ENCODE data around the gene KCNQ5. TPM values are rescaled to one million over a fixed set of nuclear protein-coding genes. Genes with fewer than 3 reads are reported as not detected.

The KCNQ5 gene
- total RNA-seq, 1 donor from 2014 or later, result 0.11 TPM

- Histone ChIP-seq H3K4me1 (no peaks in the 10 kb centered on the region), H3K36me3 (no peaks in the 10 kb centered on the region), H3K9me3 (replicated peaks) (no peaks in the 10 kb centered on the region), H3K4me3 (no peak overlapping the region), H3K27me3 (ENCODE audit: low read depth) (no peaks in the 10 kb centered on the region), H3K27ac (replicated peaks) (no peak overlapping the region)
- no peak for DNase-seq
- no peak for TF ChIP-seq CTCF (IDR thresholded peaks at IDR 0.05; ENCODE audit: borderline replicate concordance)
- intact Hi-C loops (cut with micrococcal nuclease), result no loop called here
Measured at GRCh38 chr6:73079611-73079955, 457.7 kb downstream of the KCNQ5 start.

GRCh38 chr6:73079978-73080377 lies 458.1 kb downstream of the KCNQ5 start:
- no peak overlapping the region for H3K27ac ChIP-seq (replicated peaks)
- H3K9me3 ChIP-seq (replicated peaks), result no peaks in the 10 kb centered on the region
- no peak overlapping the region for H3K4me3 ChIP-seq
- no peak for DNase-seq
- no peak for TF ChIP-seq CTCF (IDR thresholded peaks at IDR 0.05; ENCODE audit: borderline replicate concordance)
- no peaks in the 10 kb centered on the region for H3K36me3 ChIP-seq
- no peaks in the 10 kb centered on the region for H3K27me3 ChIP-seq (ENCODE audit: low read depth)
- intact Hi-C loops (cut with micrococcal nuclease), result no loop called here
- H3K4me1 ChIP-seq, result no peaks in the 10 kb centered on the region

- H3K27me3 ChIP-seq (ENCODE audit: low read depth), result no peaks in the 10 kb centered on the region
- TF ChIP-seq CTCF (IDR thresholded peaks at IDR 0.05; ENCODE audit: borderline replicate concordance), result no peak
- H3K9me3 ChIP-seq (replicated peaks), result no peaks in the 10 kb centered on the region
- intact Hi-C loops (cut with micrococcal nuclease), result no loop called here
- no peak for DNase-seq
- H3K4me1 ChIP-seq, result no peaks in the 10 kb centered on the region
- no peak overlapping the region for H3K4me3 ChIP-seq
- no peak overlapping the region for H3K27ac ChIP-seq (replicated peaks)
- H3K36me3 ChIP-seq, result no peaks in the 10 kb centered on the region
Measured at GRCh38 chr6:73081955-73082354, 460.1 kb downstream of the KCNQ5 start.

GRCh38 chr6:73083886-73084285 lies 462.0 kb downstream of the KCNQ5 start:
- TF ChIP-seq CTCF (IDR thresholded peaks at IDR 0.05; ENCODE audit: borderline replicate concordance), result no peak
- H3K27me3 ChIP-seq (ENCODE audit: low read depth), result no peaks in the 10 kb centered on the region
- H3K27ac ChIP-seq (replicated peaks), result no peak overlapping the region
- intact Hi-C loops (cut with micrococcal nuclease), result no loop called here
- DNase-seq, result no peak
- H3K9me3 ChIP-seq (replicated peaks), result no peaks in the 10 kb centered on the region
- H3K4me1 ChIP-seq, result no peaks in the 10 kb centered on the region
- H3K36me3 ChIP-seq, result no peaks in the 10 kb centered on the region
- H3K4me3 ChIP-seq, result no peak overlapping the region

- DNase-seq, result no peak
- no peaks in the 10 kb centered on the region for H3K4me1 ChIP-seq
Measured at GRCh38 chr6:73085443-73085871, 463.6 kb downstream of the KCNQ5 start.

More at GRCh38 chr6:73085443-73085871, 463.6 kb downstream of the KCNQ5 start:
- Histone ChIP-seq H3K27ac (replicated peaks) (no peak overlapping the region), H3K27me3 (ENCODE audit: low read depth) (no peaks in the 10 kb centered on the region), H3K4me3 (no peak overlapping the region), H3K9me3 (replicated peaks) (peaks cover 9% of the 10 kb centered on the region), H3K36me3 (no peaks in the 10 kb centered on the region)
- intact Hi-C loops (cut with micrococcal nuclease), result no loop called here
- no peak for TF ChIP-seq CTCF (IDR thresholded peaks at IDR 0.05; ENCODE audit: borderline replicate concordance)
